GM10266 (cell line): Measurements from ENCODE around the gene APH1B.
"Not testable (repeated sequence)": the region's sequence is repeated elsewhere in the genome, so short reads cannot be mapped to it uniquely, and the experiment has no call there.

Experiments
- DNase-seq: peaks from one replicate; pipeline ENCODE4 v3.0.0; 2012; ENCODE audit errors: extremely low spot score
- CTCF ChIP-seq: IDR thresholded peaks from 2 replicates; pipeline ENCODE4 v1.5.1; 2012; ENCODE audit warnings: mild to moderate bottlenecking, low read depth; ENCODE audit not compliant: control insufficient read depth, insufficient read depth; ENCODE audit errors: missing control alignments

The APH1B gene

DNA sequence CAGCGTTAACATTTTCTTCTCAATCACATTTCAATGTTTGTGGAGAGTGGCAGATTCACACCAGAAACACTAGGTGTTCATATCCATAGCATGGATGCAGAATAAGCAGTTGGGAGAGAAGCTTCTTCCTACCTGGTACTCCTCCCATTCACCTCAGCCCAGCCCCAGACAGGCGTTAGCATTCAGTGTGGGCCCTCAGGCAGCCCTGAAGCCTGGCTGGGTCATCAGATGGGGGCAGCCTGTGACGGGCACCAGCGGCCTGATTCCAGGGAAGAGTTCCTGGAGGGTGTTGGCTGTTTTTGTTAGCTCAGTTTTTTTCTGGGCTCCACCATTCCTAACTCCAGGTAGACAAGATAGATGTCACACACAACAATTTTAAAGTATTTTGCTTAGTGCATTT, 31.1 kb downstream of the APH1B start:
- TF ChIP-seq CTCF, result no peak
- no peak for DNase-seq

- no peak for TF ChIP-seq CTCF
- no peak for DNase-seq
These were observed 31.5 kb downstream of the APH1B start for GRCh38 chr15:63308947-63309346.

DNA sequence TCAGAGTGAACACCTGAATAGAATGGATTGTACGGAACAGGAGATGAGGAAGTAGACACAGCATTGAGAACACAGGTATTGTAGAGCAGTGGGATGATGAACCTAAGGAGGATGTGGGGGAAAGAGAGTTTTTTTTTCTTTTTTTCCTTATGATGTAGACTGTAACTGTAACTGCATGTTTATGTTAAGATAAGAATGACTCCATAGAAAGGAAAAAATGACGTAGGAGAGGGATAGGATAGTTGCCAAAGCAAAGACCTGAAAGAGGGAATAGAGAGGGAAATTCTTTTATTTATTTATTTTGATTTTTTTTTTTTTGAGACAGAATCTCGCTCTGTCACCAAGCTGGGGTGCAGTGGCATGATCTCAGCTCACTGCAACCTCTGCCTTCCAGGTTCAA, 33.2 kb downstream of the APH1B start:
- no peak for TF ChIP-seq CTCF
- DNase-seq, result no peak

DNA sequence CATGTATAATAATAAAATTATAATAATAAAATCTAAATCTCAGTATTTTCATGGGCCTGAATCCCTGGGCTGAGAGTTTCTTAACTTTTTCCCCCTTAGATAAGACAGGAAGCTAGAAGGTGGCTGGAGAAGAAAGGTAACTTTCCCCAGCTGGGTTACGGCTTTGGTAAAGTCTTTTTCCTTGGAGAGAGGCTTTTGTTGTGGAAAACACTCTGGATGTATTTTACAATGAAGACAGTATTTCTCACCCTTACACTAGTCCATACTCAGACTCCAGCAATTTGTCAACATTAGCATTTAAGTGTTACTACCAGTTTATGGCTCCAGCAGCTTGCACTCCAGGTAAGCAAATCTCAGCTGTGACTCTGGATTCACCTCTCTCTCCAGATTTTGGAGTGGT, 34.9 kb downstream of the APH1B start:
- no peak for DNase-seq
- no peak for TF ChIP-seq CTCF

- TF ChIP-seq CTCF, result no peak
- DNase-seq, result no peak
These were observed 36.4 kb downstream of the APH1B start for GRCh38 chr15:63313825-63314224.

DNA sequence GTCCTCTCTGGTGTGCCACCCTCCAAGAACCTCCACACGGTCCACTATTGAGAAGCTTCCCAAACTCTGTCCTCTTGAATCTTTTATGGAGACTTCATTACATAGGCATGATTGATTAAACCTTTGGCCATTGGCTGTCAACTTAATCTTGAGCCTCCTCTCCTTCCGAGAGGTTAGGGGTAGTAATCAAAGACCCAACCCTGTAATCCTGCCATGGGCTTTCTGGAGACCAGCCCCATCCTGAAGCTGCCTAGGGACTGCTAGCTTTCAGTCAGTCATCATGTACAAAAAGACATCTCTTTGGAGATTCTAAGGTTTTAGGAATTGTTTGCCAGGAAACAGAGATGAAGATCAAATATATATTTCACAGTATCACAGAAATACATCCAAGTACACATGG, 37.0 kb downstream of the APH1B start:
- no peak for TF ChIP-seq CTCF
- DNase-seq, result no peak

GRCh38 chr15:63318344-63318743, 40.9 kb downstream of the APH1B start:
- DNase-seq, result no peak
- TF ChIP-seq CTCF, result no peak

GRCh38 chr15:63319065-63319464, 41.7 kb downstream of the APH1B start:
- no peak for DNase-seq
- TF ChIP-seq CTCF, result no peak

GRCh38 chr15:63320446-63320845, 43.0 kb downstream of the APH1B start:
- DNase-seq, result not testable (repeated sequence)

DNA sequence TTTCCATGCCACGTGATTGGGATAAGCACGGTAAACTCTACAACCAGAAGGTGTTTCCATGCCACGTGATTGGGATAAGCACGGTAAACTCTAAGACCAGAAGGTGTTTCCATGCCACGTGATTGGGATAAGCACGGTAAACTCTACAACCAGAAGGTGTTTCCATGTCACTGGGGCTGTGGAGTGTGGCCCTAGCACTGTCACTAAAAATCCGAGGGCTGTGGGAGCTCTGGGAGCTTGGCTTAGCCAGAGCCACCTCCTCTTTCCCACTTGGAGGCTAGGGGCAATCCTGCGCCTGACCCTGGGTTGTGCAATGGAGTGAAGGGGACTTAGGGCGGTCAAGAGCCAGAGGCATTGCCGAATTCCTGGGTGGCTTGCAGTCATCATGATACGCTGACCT, 43.6 kb downstream of the APH1B start:
- DNase-seq, result not testable (repeated sequence)
